Natural killer cell (primary cell): Measurements from ENCODE around the gene UBE3B. TPM values are rescaled to one million over a fixed set of nuclear protein-coding genes. Genes with fewer than 3 reads are reported as not detected.
"Not testable (repeated sequence)": the region's sequence is repeated elsewhere in the genome, so short reads cannot be mapped to it uniquely, and the experiment has no call there.

Source experiments
- ATAC-seq, 3 donors: fragments of 150-1000 bp in 2 of 3; fragments of 200-7000 bp in 1 of 3; cut with Tn5 transposase; 1 replicate in 1 of 3; 2 replicates in 2 of 3; pipeline ENCODE4 v1.10.0; 2021; ENCODE audit warnings: mild to moderate bottlenecking in 2 of 3, moderate library complexity in 2 of 3
- DNase-seq, 2 donors: peaks; one replicate each; pipeline versions ENCODE4 v3.0.0 to v3.0.0-alpha.2; 2013 to 2021; ENCODE audit warnings: mixed read lengths in 1 of 2
- H3K27ac ChIP-seq: one replicate; pipeline ENCODE4 v1.5.1; 2013; ENCODE audit warnings: mild to moderate bottlenecking, low read length
- H3K27me3 ChIP-seq: one replicate; pipeline ENCODE4 v1.6.1; 2013; ENCODE audit warnings: low read length; ENCODE audit not compliant: control insufficient read depth, insufficient read depth
- H3K36me3 ChIP-seq: one replicate; pipeline ENCODE4 v1.6.1; 2013; ENCODE audit warnings: low read length; ENCODE audit not compliant: control insufficient read depth, insufficient read depth
- H3K4me1 ChIP-seq: one replicate; pipeline ENCODE4 v1.6.1; 2013; ENCODE audit warnings: low read length; ENCODE audit not compliant: control insufficient read depth, insufficient read depth
- H3K4me3 ChIP-seq: one replicate; pipeline ENCODE4 v1.5.1; 2013; ENCODE audit warnings: low read length
- H3K9me3 ChIP-seq: one replicate; pipeline ENCODE4 v1.6.1; 2013; ENCODE audit warnings: low read length; ENCODE audit not compliant: control insufficient read depth, insufficient read depth
- H3K27ac Mint-ChIP-seq, 2 donors: one replicate each; pipeline ENCODE4 v1.8.0; 2022; ENCODE audit warnings: mild to moderate bottlenecking in 2 of 2, mixed read lengths in 2 of 2, moderate library complexity in 1 of 2
- H3K27me3 Mint-ChIP-seq, 2 donors: one replicate each; pipeline ENCODE4 v1.8.0; 2022; ENCODE audit warnings: low read depth in 2 of 2, mixed read lengths in 2 of 2
- H3K36me3 Mint-ChIP-seq: one replicate; pipeline ENCODE4 v1.8.0; 2022; ENCODE audit warnings: mixed read lengths
- H3K4me1 Mint-ChIP-seq, 2 donors: one replicate each; pipeline ENCODE4 v1.8.0; 2022; ENCODE audit warnings: mixed read lengths in 2 of 2
- H3K4me3 Mint-ChIP-seq: one replicate; pipeline ENCODE4 v1.8.0; 2022; ENCODE audit warnings: mild to moderate bottlenecking, moderate library complexity, mixed read lengths
- H3K9me3 Mint-ChIP-seq, 2 donors: one replicate each; pipeline ENCODE4 v1.8.0; 2022; ENCODE audit warnings: mixed read lengths in 2 of 2
- CTCF ChIP-seq: fragments of 200-600 bp; IDR thresholded peaks from one replicate; pipeline ENCODE4 v1.8.0; 2022; ENCODE audit warnings: antibody characterized with exemption
- WGBS: methylation state at CpG from one replicate; pipeline ENCODE4 v1.1.7; 2013; ENCODE audit warnings: missing lambda C conversion rate; ENCODE audit not compliant: insufficient coverage; 5-methylcytosine and 5-hydroxymethylcytosine counted together
- intact Hi-C: fragments of 100-400 bp; cut with micrococcal nuclease; formaldehyde crosslinking; loops from one replicate; pipeline ENCODE4 v1.14.2; 2022
- total RNA-seq, 4 donors: library from RNA; stranded (reverse); fragments of 120-200 nt in 1 of 4; gene quantifications; one replicate each; pipeline versions ENCODE4 v1.2.3 to v1.2.4, GENCODE V29; 2013 to 2022

The UBE3B gene
- total RNA-seq, 3 donors from 2014 or later (not counting 1 experiment from before 2014, with no cell fraction given) = 32.2 to 46.7 (median 39.5) TPM

GRCh38 chr12:109467978-109468676 lies 9.3 kb upstream of the UBE3B start:
- no peaks in the 10 kb centered on the region for H3K36me3 Mint-ChIP-seq
- 87% methylated on average over 6 of the region's 8 CpGs for whole genome bisulfite sequencing
- H3K4me1 Mint-ChIP-seq = peaks cover 80 to 81% of the 10 kb centered on the region in 2 donors
- H3K9me3 Mint-ChIP-seq = no peaks in the 10 kb centered on the region
- no peaks in the 10 kb centered on the region for H3K27me3 Mint-ChIP-seq
- Histone ChIP-seq H3K36me3 (peaks cover 33% of the 10 kb centered on the region), H3K27ac (peak overlapping the region; percentile 34), H3K27me3 (no peaks in the 10 kb centered on the region), H3K9me3 (no peaks in the 10 kb centered on the region), H3K4me1 (peaks cover 43% of the 10 kb centered on the region), H3K4me3 (no peak overlapping the region)
- H3K27ac Mint-ChIP-seq = peak overlapping the region; percentile 51 to 86
- DNase-seq = no peak
- intact Hi-C loops = no loop called here
- H3K4me3 Mint-ChIP-seq = peak overlapping the region; percentile 73
- peak; percentile 69 to 80 (median 79) for ATAC-seq
- TF ChIP-seq CTCF = no peak

DNA sequence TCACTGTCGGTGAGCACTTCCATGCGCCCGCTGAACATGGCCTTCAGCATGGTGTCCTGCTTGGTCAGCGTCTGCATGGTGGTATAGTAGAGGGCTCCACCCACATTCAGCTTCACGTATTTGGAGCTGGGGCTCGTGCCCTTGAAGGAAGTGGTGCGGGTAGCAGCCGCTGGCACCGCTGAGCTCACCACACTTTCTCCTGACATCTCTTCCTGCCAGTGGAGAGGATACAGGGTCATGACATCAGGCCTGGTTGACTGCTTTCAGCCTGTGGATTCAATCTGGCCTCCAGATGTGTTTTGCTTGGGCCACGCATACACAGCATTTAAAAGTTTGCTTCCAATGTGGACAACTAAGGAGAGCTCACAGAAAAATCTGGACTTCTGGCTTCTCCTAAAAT lies 7.9 kb upstream of the UBE3B start:
- H3K9me3 ChIP-seq = no peaks in the 10 kb centered on the region
- H3K27ac ChIP-seq = peak overlapping the region; percentile 24
- Mint-ChIP-seq H3K9me3 (no peaks in the 10 kb centered on the region), H3K4me1 (peaks cover 70 to 72% of the 10 kb centered on the region in 2 donors), H3K36me3 (no peaks in the 10 kb centered on the region), H3K27ac (peak overlapping the region; percentile 51 to 86), H3K4me3 (peak overlapping the region; percentile 73), H3K27me3 (no peaks in the 10 kb centered on the region)
- ATAC-seq = peak; percentile 40 to 66 (median 62)
- TF ChIP-seq CTCF = no peak
- no peaks in the 10 kb centered on the region for H3K27me3 ChIP-seq
- H3K4me1 ChIP-seq = peaks cover 35% of the 10 kb centered on the region
- H3K36me3 ChIP-seq = peaks cover 33% of the 10 kb centered on the region
- intact Hi-C loops = no loop called here
- H3K4me3 ChIP-seq = no peak overlapping the region
- 69% methylated on average over 10 of the region's 10 CpGs for WGBS
- DNase-seq = no peak

- no peak for DNase-seq
- H3K27ac ChIP-seq = no peak overlapping the region
- no peak for TF ChIP-seq CTCF
- WGBS = 100% methylated on average over 3 of the region's 3 CpGs
- intact Hi-C loops = no loop called here
- no peaks in the 10 kb centered on the region for H3K9me3 ChIP-seq
- Mint-ChIP-seq H3K4me1 (peaks cover 69 to 72% of the 10 kb centered on the region in 2 donors), H3K4me3 (no peak overlapping the region), H3K27ac (peak overlapping the region; percentile 31 to 86), H3K36me3 (no peaks in the 10 kb centered on the region), H3K27me3 (no peaks in the 10 kb centered on the region), H3K9me3 (no peaks in the 10 kb centered on the region)
- H3K4me3 ChIP-seq = no peak overlapping the region
- H3K27me3 ChIP-seq = no peaks in the 10 kb centered on the region
- ATAC-seq = no peak
- peaks cover 32% of the 10 kb centered on the region for H3K4me1 ChIP-seq
- H3K36me3 ChIP-seq = peaks cover 10% of the 10 kb centered on the region
Observed at GRCh38 chr12:109473006-109473405, 4.4 kb upstream of the UBE3B start.

DNA sequence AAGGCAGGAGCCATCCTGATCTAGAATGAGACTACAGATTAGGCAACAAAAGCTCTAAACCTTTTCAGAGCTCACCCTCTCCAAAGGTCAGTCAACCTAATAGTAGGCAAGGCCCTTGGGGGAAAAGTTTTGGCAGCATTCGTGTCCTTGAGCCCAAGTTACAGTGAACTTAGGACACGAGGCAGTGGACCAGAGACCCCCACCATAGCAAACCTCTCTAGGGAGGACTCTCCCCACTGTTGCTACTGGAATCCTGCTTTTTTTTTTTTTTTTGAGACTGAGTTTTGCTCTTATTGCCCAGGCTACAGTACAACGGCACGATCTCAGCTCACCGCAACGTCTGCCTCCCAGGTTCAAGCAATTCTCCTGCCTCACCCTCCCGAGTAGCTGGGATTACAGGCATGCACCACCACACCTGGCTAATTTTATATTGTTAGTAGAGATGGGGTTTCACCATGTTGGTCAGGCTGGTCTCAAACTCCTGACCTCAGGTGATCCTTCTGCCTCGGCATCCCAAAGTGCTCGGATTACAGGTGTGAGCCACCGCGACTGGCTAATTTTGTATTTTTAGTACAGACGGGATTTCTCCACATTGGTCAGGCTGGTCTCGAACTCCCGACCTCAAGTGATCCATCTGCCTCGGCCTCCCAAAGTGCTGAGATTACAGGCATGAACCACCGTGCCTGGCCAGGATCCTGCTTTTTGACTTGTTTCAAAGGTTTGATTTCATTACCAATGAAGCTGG lies 3.7 kb upstream of the UBE3B start:
- not testable (repeated sequence) for H3K9me3 Mint-ChIP-seq, H3K9me3 ChIP-seq
- peak overlapping the region; percentile 79 to 95 for H3K27ac Mint-ChIP-seq

More for the DNA sequence above, 3.7 kb upstream of the UBE3B start:
- DNase-seq, H3K27ac ChIP-seq, H3K36me3 Mint-ChIP-seq, H3K4me3 Mint-ChIP-seq, H3K27me3 ChIP-seq, intact Hi-C loops, ATAC-seq, H3K4me3 ChIP-seq, H3K36me3 ChIP-seq, H3K27me3 Mint-ChIP-seq: not testable (repeated sequence)
- H3K4me1 ChIP-seq = peaks cover 34% of the 10 kb centered on the region
- peaks cover 68 to 71% of the 10 kb centered on the region in 2 donors for H3K4me1 Mint-ChIP-seq
- 97% methylated on average over 16 of the region's 16 CpGs for whole genome bisulfite sequencing
